GM23338 (cell line): ENCODE measurements around the gene ZBTB8B. TPM values are rescaled to one million over a fixed set of nuclear protein-coding genes. Genes with fewer than 3 reads are reported as not detected.
A peak's percentile ranks its signal among the peaks of the same experiment; 100 is the strongest.

Experiments used
- ATAC-seq: fragments of 200-7000 bp; cut with Tn5 transposase; 3 replicates; pipeline ENCODE4 v1.9.1; 2020
- DNase-seq: peaks from one replicate; pipeline ENCODE4 v3.0.0-alpha.2; 2015; ENCODE audit warnings: low spot score
- H2AFZ ChIP-seq: fragments of 200-600 bp; sonication (generic); 2 replicates; pipeline ENCODE4 v1.8.0; 2016; ENCODE audit warnings: antibody characterized with exemption, mild to moderate bottlenecking, moderate library complexity
- H3F3A ChIP-seq: fragments of 200-600 bp; sonication (generic); replicated peaks from 2 replicates; pipeline ENCODE4 v1.8.0; 2017; ENCODE audit warnings: antibody characterized with exemption, mixed run types, low read depth
- H3K27ac ChIP-seq: fragments of 200-600 bp; sonication (generic); 2 replicates; pipeline ENCODE4 v1.6.1; 2016; ENCODE audit warnings: low read depth
- H3K27me3 ChIP-seq: fragments of 200-600 bp; sonication (generic); 2 replicates; pipeline ENCODE4 v1.8.0; 2016; ENCODE audit warnings: mild to moderate bottlenecking, mixed run types, moderate library complexity; ENCODE audit not compliant: insufficient read depth
- H3K36me3 ChIP-seq: fragments of 200-600 bp; sonication (generic); 2 replicates; pipeline ENCODE4 v1.8.0; 2016; ENCODE audit warnings: mild to moderate bottlenecking; ENCODE audit not compliant: insufficient read depth
- H3K4me1 ChIP-seq: fragments of 200-600 bp; sonication (generic); 2 replicates; pipeline ENCODE4 v1.8.0; 2016; ENCODE audit warnings: mild to moderate bottlenecking, moderate library complexity; ENCODE audit not compliant: insufficient read depth
- H3K4me2 ChIP-seq: fragments of 200-600 bp; sonication (generic); 2 replicates; pipeline ENCODE4 v1.7.1; 2017; ENCODE audit warnings: mixed run types
- H3K4me3 ChIP-seq: fragments of 200-600 bp; sonication (generic); 2 replicates; pipeline ENCODE4 v1.6.1; 2016; ENCODE audit warnings: mixed run types
- H3K79me2 ChIP-seq: fragments of 200-600 bp; sonication (generic); replicated peaks from 2 replicates; pipeline ENCODE4 v1.8.0; 2017; ENCODE audit warnings: mild to moderate bottlenecking; ENCODE audit not compliant: insufficient read depth
- H3K9me2 ChIP-seq: fragments of 200-600 bp; sonication (generic); 2 replicates; pipeline ENCODE4 v1.8.0; 2017; ENCODE audit not compliant: insufficient read depth
- H4K20me1 ChIP-seq: fragments of 200-600 bp; sonication (generic); replicated peaks from 2 replicates; pipeline ENCODE4 v1.8.0; 2017; ENCODE audit warnings: mild to moderate bottlenecking; ENCODE audit not compliant: insufficient read depth
- H3K27ac Mint-ChIP-seq: 2 replicates; pipeline ENCODE4 v1.8.0; 2020; ENCODE audit warnings: inconsistent platforms, mild to moderate bottlenecking, moderate library complexity, mixed read lengths
- H3K27me3 Mint-ChIP-seq: 3 replicates; pipeline ENCODE4 v1.8.0; 2022; ENCODE audit warnings: low read depth, mild to moderate bottlenecking, moderate library complexity, mixed read lengths, inconsistent platforms; ENCODE audit not compliant: insufficient read depth, poor library complexity
- H3K36me3 Mint-ChIP-seq: 3 replicates; pipeline ENCODE4 v1.8.0; 2021; ENCODE audit warnings: low read depth, mild to moderate bottlenecking, inconsistent platforms, moderate library complexity, mixed read lengths
- H3K4me1 Mint-ChIP-seq: 3 replicates; pipeline ENCODE4 v1.8.0; 2020; ENCODE audit warnings: mild to moderate bottlenecking, inconsistent platforms, mixed read lengths
- H3K4me3 Mint-ChIP-seq: 3 replicates; pipeline ENCODE4 v1.8.0; 2021; ENCODE audit warnings: moderate library complexity, mild to moderate bottlenecking, inconsistent platforms, mixed read lengths
- H3K9me3 Mint-ChIP-seq: 3 replicates; pipeline ENCODE4 v1.8.0; 2020; ENCODE audit warnings: moderate library complexity, mild to moderate bottlenecking, inconsistent platforms, mixed read lengths
- CREB1 ChIP-seq: fragments of 250-450 bp; sonication (Bioruptor Pico); IDR thresholded peaks from 2 replicates; pipeline ENCODE4 v1.5.0; 2020; ENCODE audit warnings: low read depth, mild to moderate bottlenecking, moderate library complexity
- CTCF ChIP-seq, 2 experiments: fragments of 200-600 bp in 1 of 2; sonication (generic) in 1 of 2; conservative IDR thresholded peaks; 2 replicates each; pipeline versions ENCODE4 v1.5.1 to v1.6.1; 2016 to 2017; ENCODE audit warnings: antibody characterized with exemption in 2 of 2, low read depth in 2 of 2, mild to moderate bottlenecking in 2 of 2, moderate library complexity in 1 of 2
- ETS1 ChIP-seq: IDR thresholded peaks from 2 replicates; pipeline ENCODE4 v1.6.1; 2016; ENCODE audit warnings: antibody characterized with exemption
- EZH2phosphoT487 ChIP-seq: fragments of 200-600 bp; sonication (generic); IDR thresholded peaks from one replicate; pipeline ENCODE4 v1.8.1; 2018; ENCODE audit warnings: antibody characterized with exemption; ENCODE audit not compliant: unreplicated experiment
- POLR2AphosphoS5 ChIP-seq: IDR thresholded peaks from 2 replicates; pipeline ENCODE4 v1.6.1; 2016; ENCODE audit warnings: antibody characterized with exemption, low read depth
- ZNF331 ChIP-seq: fragments of 250-450 bp; sonication (Bioruptor Pico); IDR thresholded peaks from 2 replicates; pipeline ENCODE4 v1.5.0; 2020; ENCODE audit warnings: low read depth, mild to moderate bottlenecking, moderate library complexity
- long read RNA-seq: library from polyadenylated mRNA; unstranded; transcript quantifications from one replicate; pipeline ENCODE4 v2.0.0, GENCODE V29; 2020; ENCODE audit not compliant: unreplicated experiment
- polyA plus RNA-seq: library from polyadenylated mRNA; unstranded; fragments of >200 nt; fragmentation: Nextera tagmentation; extraction: Ambion mirVana; gene quantifications from 2 replicates; pipeline ENCODE4 v1.2.1, GENCODE V29; 2016
- total RNA-seq: library from RNA; depleted of rRNA; stranded (reverse); fragments of >200 nt; shearing (Covaris generic); gene quantifications from 2 replicates; pipeline ENCODE4 v1.2.3, GENCODE V29; 2014; rRNA removed

Gene ZBTB8B
- total RNA-seq: 3.8 and 4.2 TPM in 2 replicates
- polyA plus RNA-seq: 0.95 and 1.1 TPM in 2 replicates
- long read RNA-seq, full-length matches to known transcripts: 4 of 4 reads
- long read RNA-seq, partial matches to known transcripts: 0 of 4 reads
- long read RNA-seq, other reads (novel, unspliced or antisense): 0 of 4 reads

- H3K36me3 ChIP-seq: no peaks in the 10 kb centered on the region
- no peaks in the 10 kb centered on the region for H3K27me3 ChIP-seq
- peak within 1 kb of the TSS; percentile 94 for H2AFZ ChIP-seq
- H3K27me3 Mint-ChIP-seq: peaks cover 10% of the 10 kb centered on the region
- H3K36me3 Mint-ChIP-seq: no peaks in the 10 kb centered on the region; the same call in 2 of the 3 replicates
- peaks cover 8% of the 10 kb centered on the region; the same call in 1 of the 2 replicates for H3K4me1 ChIP-seq
- peak within 1 kb of the TSS; percentile 87 for H3K4me3 ChIP-seq
- TF ChIP-seq POLR2AphosphoS5: peak; percentile 93
- no peak for TF ChIP-seq EZH2phosphoT487
- TF ChIP-seq ETS1: peak; percentile 87
- TF ChIP-seq CTCF (conservative IDR thresholded peaks at IDR 0.05; ENCODE audit: low read depth in 2 of 2): no peak
- TF ChIP-seq CREB1 (CRISPR knock-in tag): peak; percentile 62; the same call in 1 of the 2 replicates
- H3K9me3 Mint-ChIP-seq: 0 out of 3 replicates have a peak, but pooled peaks cover 3% of the 10 kb centered on the region
- no peak within 1 kb of the TSS for H3K27ac Mint-ChIP-seq
- no peaks in the 10 kb centered on the region for H3F3A ChIP-seq
- H3K4me3 Mint-ChIP-seq: peak within 1 kb of the TSS; percentile 98
- ATAC-seq (peak; percentile 99), DNase-seq (peak; percentile 99)
- H4K20me1 ChIP-seq: no peaks in the 10 kb centered on the region; the same call in 1 of the 2 replicates
- H3K9me2 ChIP-seq: no peaks in the 10 kb centered on the region
- H3K4me1 Mint-ChIP-seq: peaks cover 3% of the 10 kb centered on the region; the same call in 2 of the 3 replicates
- 0 out of 2 replicates have a peak within 1 kb of the TSS, but pooled peaks have one; percentile 2 for H3K27ac ChIP-seq
- H3K4me2 ChIP-seq: peak within 1 kb of the TSS; percentile 88
- H3K79me2 ChIP-seq: peaks cover 15% of the 10 kb centered on the region
Measured at GRCh38 chr1:32464716-32465577, at the start of gene ZBTB8B. TSS of gene ZBTB8B (plus strand) at chr1:32465072. CDS start at chr1:32470625, 5,553 bp downstream.

GRCh38 chr1:32421775-32422174 lies 43.1 kb upstream of the ZBTB8B start:
- H3K4me3 Mint-ChIP-seq: no peak overlapping the region
- H3K9me3 Mint-ChIP-seq: peaks cover 25% of the 10 kb centered on the region
- H3K27me3 Mint-ChIP-seq: no peaks in the 10 kb centered on the region

More at GRCh38 chr1:32421775-32422174, 43.1 kb upstream of the ZBTB8B start:
- no peaks in the 10 kb centered on the region for H4K20me1 ChIP-seq
- ATAC-seq (no peak), DNase-seq (no peak)
- no peaks in the 10 kb centered on the region for H3K36me3 ChIP-seq
- no peaks in the 10 kb centered on the region for H3F3A ChIP-seq
- H3K4me2 ChIP-seq: no peak overlapping the region
- H3K27ac Mint-ChIP-seq: no peak overlapping the region
- H3K4me1 Mint-ChIP-seq: no peaks in the 10 kb centered on the region; the same call in 2 of the 3 replicates
- H3K27me3 ChIP-seq: peaks cover 2% of the 10 kb centered on the region; the same call in 1 of the 2 replicates
- H3K4me3 ChIP-seq: no peak overlapping the region
- peaks cover 26% of the 10 kb centered on the region for H3K36me3 Mint-ChIP-seq
- H3K27ac ChIP-seq: no peak overlapping the region
- TF ChIP-seq ZNF331 (CRISPR knock-in tag): no peak
- peaks cover 4% of the 10 kb centered on the region; the same call in 1 of the 2 replicates for H3K9me2 ChIP-seq
- no peaks in the 10 kb centered on the region for H3K79me2 ChIP-seq
- H2AFZ ChIP-seq: no peak overlapping the region
- H3K4me1 ChIP-seq: peaks cover 7% of the 10 kb centered on the region
